GM13977 (cell line): Measurements from ENCODE around the gene CECR2.
"Not testable (repeated sequence)": the region's sequence is repeated elsewhere in the genome, so short reads cannot be mapped to it uniquely, and the experiment has no call there.

Source experiments
- DNase-seq: peaks from one replicate; pipeline ENCODE4 v3.0.0; 2012; ENCODE audit warnings: low spot score
- in situ Hi-C: fragments of 300-500 bp; cut with MboI; formaldehyde crosslinking; loops from one replicate; pipeline ENCODE4 v1.12.0; 2022; ENCODE audit warnings: low sequenced_read_pairs, low pct_unique_long_range_greater_than_20kb, mixed read lengths, inconsistent platforms; ENCODE audit not compliant: unreplicated experiment
- TF ChIP-seq, protein P1 (sequence below): IDR thresholded peaks from 2 replicates; pipeline ENCODE4 v1.5.1; 2012; ENCODE audit warnings: mild to moderate bottlenecking, control low read depth; ENCODE audit not compliant: insufficient read depth; ENCODE audit errors: extremely low read depth, missing control alignments

The CECR2 gene

DNA sequence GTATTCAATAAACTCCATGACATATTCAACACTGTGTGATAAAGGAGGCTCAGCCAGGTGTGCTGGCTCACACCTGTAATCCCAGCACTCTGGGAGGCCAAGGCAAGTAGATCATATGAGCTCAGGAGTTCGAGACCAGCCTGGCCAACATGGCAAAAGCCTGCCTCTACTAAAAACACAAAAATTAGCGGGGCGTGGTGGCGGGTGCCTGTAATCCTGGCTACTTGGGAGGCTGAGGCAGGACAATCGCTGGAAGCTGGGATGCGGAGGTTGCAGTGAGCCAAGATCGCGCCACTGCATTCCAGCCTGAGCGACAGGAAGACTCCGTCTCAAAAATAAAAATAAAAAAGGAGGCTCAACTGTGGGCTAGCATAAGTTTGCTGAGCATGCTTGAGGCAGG, 189.9 kb downstream of the CECR2 start:
- in situ Hi-C loops, result no loop called here
- no peak for DNase-seq
- TF ChIP-seq, protein P1, sequence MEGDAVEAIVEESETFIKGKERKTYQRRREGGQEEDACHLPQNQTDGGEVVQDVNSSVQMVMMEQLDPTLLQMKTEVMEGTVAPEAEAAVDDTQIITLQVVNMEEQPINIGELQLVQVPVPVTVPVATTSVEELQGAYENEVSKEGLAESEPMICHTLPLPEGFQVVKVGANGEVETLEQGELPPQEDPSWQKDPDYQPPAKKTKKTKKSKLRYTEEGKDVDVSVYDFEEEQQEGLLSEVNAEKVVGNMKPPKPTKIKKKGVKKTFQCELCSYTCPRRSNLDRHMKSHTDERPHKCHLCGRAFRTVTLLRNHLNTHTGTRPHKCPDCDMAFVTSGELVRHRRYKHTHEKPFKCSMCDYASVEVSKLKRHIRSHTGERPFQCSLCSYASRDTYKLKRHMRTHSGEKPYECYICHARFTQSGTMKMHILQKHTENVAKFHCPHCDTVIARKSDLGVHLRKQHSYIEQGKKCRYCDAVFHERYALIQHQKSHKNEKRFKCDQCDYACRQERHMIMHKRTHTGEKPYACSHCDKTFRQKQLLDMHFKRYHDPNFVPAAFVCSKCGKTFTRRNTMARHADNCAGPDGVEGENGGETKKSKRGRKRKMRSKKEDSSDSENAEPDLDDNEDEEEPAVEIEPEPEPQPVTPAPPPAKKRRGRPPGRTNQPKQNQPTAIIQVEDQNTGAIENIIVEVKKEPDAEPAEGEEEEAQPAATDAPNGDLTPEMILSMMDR, result no peak

DNA sequence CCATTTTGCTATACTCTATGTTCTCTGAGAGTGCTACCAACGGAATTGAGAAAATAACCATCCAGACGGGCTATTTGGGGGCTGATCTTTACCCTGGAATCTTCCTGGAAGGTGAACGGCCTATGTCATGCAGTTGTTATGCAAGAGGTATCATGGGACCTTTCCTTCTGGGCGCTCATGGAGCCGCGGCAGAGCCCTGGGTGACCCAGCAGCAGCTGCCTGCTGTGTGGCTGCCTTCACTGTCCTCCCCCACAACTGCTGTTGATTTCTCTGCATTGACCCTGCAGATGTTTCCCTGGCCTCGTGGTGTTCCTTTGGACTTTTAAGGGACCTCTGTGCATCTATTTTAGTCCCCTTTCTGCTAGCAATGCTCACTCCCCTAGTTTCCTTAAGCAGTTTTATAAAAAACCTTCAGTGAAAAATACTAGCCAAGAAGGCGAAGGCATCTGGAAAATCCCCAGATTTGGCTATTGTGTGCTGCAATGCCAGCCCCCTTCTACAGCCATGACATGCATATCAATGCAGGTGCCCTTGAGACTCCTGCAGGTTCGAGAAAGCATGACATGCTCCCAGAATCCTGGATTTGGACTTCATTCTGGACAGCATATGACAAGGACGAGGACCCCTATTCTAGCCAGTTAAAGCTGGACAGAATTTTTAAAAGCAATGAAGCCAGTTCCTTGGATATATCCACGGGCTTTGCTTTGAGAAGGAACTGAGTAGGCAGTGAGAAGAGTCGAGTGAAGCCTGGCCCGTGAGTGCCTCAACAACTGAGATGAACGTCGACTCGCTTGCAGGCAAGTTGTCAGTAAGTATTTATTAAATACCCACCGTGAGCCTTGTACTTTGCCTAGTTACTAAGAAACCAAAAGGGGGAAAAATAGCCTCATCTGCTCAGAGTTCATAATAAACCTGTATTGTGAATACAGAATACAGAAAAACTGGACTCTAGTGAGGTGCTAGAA, 193.9 kb downstream of the CECR2 start, which contains the start of gene SLC25A18:
Gene SLC25A18, plus strand, starts transcription at position 593 of the 965 bp plus-strand sequence. CDS start 16,447 bp downstream, outside the sequence.
- DNase-seq, result no peak
- in situ Hi-C loops, result no loop called here
- TF ChIP-seq, protein P1, result no peak

DNA sequence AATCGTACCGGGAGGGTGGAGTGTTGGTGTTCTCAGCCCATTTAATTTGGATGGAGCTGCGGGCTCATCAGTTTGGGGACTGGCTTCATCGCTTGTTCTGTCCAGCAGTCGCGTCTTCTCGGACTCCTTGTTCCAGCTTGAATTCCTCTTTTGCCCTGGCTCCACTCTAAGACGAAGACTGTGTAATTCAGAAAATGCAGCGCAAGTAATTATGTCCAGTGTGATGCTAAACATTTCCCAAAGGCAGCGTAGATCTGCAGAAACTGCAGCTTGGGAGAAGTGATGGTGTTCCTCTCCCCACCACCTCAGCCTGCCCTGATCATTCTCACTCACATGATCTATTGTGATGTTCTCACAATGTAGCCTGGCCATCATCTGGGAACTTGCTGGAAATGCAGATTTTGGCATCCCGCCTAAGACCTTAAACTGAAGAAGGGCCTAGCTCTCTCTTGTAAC, 194.7 kb downstream of the CECR2 start:
- DNase-seq, result no peak
- TF ChIP-seq, protein P1, result no peak
- in situ Hi-C loops, result no loop called here

DNA sequence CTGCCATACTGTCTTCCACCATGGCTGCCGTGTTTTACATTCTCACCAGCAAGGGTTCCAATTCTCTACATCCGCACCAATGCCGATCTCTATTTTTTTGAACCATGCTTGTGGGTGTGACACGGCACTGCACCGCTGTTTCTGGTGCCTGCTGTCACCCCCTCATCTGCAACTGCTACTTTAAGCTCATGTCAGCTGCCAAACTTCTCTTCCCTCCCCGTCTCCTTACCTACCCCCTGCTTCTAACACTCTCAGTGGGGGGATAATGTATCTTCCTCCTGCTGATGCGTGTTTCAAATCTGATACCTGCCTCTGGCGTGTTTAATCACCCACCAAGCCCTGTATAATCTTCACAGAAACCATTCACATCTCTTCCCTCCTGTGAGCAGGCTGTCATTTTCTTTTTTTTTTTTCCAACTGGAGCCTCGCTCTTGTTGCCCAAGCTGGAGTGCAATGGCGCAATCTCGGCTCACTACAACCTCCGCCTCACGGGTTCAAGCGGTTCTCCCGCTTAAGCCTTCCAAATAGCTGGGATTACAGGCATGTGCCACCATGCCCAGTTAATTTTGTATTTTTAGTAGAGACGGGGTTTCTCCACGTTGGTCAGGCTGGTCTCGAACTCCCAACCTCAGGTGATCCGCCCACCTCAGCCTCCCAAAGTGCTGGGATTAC, 196.9 kb downstream of the CECR2 start:
- DNase-seq, in situ Hi-C loops: not testable (repeated sequence)

DNA sequence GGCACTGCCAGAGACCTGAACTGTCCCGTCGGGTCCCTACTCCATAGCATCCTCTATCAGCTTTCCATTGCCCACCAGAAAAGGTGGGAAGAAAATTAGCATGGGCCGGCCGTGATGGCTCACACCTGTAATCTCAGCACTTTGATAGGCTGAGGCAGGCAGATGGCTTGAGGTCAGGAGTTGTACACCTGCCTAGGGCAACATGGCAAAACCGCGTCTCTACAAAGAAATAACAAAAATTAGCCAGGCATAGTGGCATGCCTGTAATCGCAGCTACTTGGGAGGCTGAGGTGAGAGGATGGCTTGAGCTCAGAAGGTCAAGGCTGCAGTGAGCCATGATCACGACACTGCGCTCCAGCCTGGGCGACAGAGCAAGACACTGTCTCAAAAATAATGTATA, 197.5 kb downstream of the CECR2 start:
- TF ChIP-seq, protein P1, result no peak
- in situ Hi-C loops, result no loop called here
- no peak for DNase-seq

DNA sequence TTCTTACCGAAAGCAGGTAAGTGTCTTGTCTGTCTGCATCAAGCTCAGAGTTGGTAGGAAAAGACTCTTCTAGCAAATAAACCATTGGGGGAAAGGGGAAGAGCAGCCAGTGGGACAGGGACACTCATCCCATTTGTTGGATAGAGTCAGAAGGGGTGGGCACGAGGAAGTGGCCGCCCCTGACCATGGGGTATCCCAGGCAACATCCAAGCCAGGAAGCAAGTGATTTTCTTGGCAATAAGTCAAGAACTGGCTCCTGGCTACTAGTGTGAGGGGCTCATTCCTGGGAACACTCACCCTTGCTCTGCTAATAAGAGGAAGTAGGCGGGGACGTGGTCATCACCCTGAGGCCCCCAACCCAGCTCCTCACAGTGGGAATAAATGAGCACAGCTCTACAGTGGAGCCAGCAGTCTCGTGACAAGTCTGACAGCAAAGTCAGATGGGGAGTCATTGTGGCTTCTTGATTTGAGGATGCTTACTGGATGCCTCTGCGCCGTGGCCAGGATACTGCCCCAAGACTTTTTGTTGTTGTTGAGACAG, 200.8 kb downstream of the CECR2 start:
- no peak for DNase-seq

More for the DNA sequence above, 200.8 kb downstream of the CECR2 start:
- TF ChIP-seq, protein P1, result no peak
- in situ Hi-C loops, result no loop called here
